NCI-H460 (cell line): ENCODE data around the gene RPS6KB1. TPM values are rescaled to one million over a fixed set of nuclear protein-coding genes. Genes with fewer than 3 reads are reported as not detected.
A peak's percentile ranks its signal among the peaks of the same experiment; 100 is the strongest.
"Not testable (repeated sequence)": the region's sequence is repeated elsewhere in the genome, so short reads cannot be mapped to it uniquely, and the experiment has no call there.

ENCODE experiments used
- DNase-seq: peaks from one replicate; pipeline ENCODE4 v3.0.0-alpha.2; 2016; ENCODE audit warnings: low read depth; ENCODE audit errors: extremely low read depth
- small RNA-seq, 2 experiments: library from RNA; depleted of rRNA; stranded (forward); fragments of <200 nt; gene quantifications; one replicate each; pipeline ENCODE3, GENCODE V24; 2014
- total RNA-seq: library from RNA; depleted of rRNA; stranded (reverse); fragments of >200 nt; shearing (Covaris generic); gene quantifications from 2 replicates; pipeline ENCODE4 v1.2.3, GENCODE V29; 2014; rRNA removed

RPS6KB1 gene
- total RNA-seq, 1 experiment from 2014 or later, result 27.7 TPM

DNA sequence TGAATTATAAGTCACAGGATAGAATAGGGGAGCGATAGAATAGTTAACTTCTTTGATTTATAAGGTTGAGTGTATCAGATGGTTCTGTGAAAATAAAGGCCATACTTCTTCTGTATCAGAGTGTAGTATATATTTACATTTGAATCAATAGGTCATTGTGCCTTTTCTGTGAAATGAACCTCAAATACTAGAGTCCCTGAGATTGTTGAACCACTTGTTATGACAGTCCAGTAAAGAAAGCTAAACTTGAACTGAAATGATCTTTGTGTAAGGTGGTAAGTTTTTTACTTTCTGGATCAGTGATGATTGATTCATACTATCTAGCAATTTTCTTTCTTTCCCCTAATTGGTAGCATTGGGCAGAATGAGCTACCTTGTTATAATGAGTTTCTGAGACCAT, 40.4 kb downstream of the RPS6KB1 start:
- DNase-seq, result not testable (repeated sequence)

DNA sequence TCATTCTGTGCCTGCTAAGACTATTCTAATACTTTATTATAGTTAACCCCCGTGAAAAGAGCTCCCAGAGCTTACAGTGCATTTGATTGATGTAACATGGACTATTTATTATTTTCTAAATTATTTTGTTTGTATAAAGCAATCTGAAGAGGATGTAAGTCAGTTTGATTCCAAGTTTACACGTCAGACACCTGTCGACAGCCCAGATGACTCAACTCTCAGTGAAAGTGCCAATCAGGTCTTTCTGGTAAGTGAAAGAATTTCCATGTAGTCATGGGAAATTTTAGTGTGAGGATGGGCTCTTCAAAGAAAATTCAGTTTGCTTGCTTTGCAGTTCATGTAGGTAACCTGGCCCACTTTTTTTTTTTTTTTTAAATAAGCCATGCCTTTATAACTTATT, 47.8 kb downstream of the RPS6KB1 start:
- not testable (repeated sequence) for DNase-seq

DNA sequence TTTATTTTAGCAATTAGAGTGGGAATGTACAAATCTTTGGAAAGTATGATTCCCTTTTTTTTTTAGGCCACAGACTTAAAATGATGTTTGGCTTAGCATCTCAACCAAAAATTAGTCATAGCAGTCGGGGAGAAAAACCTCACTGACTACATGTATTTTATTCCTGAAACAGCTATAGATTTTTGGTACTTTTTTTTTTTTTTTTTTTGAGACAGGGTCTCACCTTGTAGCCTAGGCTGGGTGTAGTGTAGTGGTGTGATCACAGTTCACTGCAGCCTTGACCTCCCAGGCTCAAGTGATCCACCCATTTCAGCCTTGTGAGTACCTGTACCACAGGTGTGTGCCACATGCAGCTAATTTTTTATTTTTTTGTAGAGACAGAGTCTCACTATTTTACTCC, 48.2 kb downstream of the RPS6KB1 start:
- DNase-seq, result no peak

DNA sequence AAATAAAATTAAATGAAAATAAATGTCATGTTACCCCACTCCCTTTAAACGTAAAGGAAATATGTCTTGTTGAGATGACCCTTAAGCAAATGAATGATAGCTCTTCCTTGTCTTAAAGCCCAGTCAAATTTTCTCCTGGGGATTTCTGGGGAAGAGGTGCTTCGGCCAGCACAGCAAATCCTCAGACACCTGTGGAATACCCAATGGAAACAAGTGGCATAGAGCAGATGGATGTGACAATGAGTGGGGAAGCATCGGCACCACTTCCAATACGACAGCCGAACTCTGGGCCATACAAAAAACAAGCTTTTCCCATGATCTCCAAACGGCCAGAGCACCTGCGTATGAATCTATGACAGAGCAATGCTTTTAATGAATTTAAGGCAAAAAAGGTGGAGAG, 53.5 kb downstream of the RPS6KB1 start:
- not testable (repeated sequence) for DNase-seq

DNA sequence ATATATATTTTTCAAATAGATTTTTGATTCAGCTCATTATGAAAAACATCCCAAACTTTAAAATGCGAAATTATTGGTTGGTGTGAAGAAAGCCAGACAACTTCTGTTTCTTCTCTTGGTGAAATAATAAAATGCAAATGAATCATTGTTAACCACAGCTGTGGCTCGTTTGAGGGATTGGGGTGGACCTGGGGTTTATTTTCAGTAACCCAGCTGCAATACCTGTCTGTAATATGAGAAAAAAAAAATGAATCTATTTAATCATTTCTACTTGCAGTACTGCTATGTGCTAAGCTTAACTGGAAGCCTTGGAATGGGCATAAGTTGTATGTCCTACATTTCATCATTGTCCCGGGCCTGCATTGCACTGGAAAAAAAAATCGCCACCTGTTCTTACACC, 54.4 kb downstream of the RPS6KB1 start:
- not testable (repeated sequence) for DNase-seq

DNA sequence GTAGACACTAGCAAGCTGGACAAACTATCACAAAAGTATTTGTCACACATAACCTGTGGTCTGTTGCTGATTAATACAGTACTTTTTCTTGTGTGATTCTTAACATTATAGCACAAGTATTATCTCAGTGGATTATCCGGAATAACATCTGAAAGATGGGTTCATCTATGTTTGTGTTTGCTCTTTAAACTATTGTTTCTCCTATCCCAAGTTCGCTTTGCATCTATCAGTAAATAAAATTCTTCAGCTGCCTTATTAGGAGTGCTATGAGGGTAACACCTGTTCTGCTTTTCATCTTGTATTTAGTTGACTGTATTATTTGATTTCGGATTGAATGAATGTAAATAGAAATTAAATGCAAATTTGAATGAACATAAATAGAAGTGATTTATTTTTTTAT, 57.1 kb downstream of the RPS6KB1 start:
- no peak for DNase-seq

DNA sequence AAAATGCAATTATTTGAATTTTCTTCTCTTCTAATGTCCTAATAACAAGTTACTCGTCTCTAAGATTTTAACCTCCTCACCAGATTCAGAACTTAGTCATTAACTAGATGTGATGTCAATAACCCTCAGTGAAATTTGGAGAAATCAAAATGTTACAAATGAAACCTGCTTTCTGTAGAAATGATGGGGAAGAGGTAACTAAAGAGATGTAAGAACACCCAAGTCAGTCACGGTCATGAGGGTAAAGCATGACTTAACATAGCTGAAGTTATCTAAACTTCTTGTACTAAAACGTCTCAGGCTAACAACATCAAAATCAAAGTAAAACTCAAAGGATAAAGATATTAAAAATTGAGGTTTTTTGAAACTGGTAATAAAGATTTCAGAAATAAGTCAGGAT, 61.9 kb downstream of the RPS6KB1 start:
- no peak for DNase-seq

DNA sequence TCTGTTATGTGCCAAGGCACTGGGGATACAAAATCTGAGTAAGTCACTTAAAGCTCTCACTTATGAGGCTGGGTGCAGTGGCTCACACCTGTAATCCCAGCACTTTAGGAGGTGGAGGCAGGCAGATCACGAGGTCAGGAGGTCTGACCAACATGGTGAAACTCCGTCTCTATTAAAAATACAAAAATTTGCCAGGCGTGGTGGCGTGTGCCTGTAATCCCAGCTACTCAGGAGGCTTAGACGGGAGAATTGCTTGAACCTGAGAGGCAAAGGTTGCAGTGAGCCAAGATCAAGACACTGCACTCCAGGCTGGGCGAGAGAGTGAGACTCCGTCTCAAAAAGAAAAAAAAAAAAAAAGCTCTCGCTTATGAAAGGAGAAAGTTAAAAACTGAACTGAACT, 66.7 kb downstream of the RPS6KB1 start:
- DNase-seq, result not testable (repeated sequence)

DNA sequence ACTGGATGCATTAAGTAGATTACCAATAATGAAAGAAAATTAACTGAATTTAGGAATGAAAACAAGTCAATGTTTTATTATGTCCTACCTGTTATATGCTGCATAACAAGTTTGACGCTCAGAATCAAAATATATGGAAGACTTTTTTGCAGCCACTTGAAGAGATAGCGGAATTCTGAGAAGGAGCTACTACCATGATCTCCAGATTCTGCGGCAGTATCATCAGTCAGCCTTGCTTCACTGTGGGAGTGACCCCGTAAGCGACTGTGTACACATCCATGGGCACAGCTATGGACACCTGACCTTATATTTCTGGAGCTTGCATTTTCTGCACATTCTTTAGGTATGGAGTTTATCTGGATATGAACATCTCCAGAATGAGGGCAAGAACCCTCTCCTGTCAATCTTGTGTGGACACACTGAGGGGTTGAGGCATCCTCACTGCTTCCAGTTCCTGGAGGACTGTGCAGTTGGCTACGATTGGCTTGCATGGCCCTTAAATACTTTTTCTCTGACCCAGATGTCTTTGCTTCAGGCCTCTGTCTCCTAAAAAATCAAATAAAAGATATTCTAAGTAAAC, 69.9 kb downstream of the RPS6KB1 start:
- no peak for DNase-seq

DNA sequence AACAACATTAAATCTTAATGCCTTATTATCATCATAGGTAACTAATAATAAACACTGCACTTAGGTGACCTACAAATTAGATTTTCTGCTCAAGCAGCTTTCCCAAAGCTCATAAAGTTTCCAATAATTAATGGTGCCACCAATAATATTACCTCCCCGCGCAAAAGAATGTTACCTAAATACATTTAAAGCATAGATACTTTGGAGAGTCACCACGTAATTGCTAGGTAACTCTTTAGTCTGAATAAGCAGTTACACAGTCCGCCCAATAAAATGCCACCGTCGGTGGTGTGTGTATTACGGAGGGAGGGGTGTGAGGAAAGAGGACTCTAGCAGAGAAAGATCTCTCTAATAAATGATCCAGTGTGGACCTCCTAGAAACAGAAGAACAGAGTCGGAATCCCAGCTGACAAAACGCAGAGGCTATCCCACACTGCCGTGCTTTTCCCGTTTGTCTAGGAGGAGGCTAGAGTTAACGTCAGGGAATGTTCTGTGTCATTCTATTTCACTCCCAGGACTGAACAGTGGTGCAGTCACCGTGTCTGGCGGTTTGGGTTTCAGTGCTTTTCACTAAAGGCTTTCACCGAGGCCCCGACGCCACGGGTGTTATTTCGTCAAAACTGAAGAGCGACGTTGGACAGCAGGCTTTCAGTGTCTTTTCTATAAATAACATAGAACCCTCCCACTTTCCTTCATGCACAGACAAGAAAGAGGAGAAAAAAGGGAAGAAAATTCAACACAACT, 71.0 kb downstream of the RPS6KB1 start:
- peak; percentile 31 for DNase-seq

DNA sequence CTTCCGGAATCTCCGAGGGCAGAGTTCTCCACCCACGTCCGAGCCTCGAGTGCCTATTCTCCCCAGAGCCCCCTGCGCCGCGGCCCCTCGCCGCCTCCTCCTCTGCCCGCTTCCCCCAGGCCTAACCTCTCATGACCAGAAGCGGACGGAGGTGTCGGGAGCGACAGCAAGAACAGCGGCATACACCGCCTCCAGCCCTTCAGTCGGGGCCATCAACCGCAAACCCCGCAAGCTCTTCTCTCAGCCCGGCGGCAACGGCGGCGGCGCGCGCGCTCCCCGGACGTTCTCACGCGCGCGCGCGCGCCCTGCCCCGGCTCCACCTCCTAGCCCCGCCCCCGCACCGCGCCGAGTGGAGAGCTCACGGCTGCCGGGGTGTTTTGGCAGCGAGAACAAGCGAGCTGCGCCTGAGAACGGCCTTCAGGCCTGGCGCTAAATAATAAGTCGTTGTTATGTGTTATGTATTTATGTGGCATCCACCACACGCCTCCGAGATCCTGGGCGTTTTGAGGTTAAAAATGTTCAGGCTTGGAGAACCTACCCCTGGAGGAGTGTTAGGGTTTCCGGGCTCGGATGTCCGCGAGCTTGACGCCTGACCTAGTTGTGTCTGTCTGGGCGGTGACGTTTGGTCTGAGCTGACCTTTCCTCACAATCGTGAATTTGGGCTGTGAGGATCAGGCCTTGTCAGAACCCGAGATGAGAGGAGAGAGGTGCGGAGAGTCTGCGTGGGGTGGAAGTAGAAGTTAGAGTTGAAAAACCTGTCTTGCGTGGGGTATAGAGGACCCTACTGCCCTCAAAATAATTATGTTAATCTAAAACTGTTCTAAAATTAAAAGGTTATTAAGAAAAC, 71.8 kb downstream of the RPS6KB1 start, which contains the start of gene RNFT1:
TSS of gene RNFT1 (minus strand) at position 259 of the 847 bp plus-strand sequence. CDS start at position 182, 77 bp downstream.
- DNase-seq, result peak; percentile 74

DNA sequence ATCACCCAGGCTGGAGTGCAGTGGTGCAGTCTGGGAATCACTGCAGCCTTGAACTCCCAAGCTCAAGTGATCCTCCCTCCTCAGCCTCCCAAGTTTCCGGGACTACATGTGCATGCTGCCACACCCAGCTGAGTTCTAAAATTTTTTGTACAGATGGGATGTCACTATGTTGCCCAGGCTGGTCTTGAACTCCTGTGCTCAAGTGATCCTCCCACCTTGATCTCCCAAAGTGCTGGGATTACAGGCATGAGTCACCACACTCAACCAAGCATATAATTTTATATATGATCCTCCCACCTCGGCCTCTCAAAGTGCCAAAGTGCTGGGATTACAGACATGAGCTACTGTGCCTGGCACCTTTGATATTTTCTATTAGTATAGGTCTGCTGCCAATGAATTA, 78.8 kb downstream of the RPS6KB1 start:
- not testable (repeated sequence) for DNase-seq

DNA sequence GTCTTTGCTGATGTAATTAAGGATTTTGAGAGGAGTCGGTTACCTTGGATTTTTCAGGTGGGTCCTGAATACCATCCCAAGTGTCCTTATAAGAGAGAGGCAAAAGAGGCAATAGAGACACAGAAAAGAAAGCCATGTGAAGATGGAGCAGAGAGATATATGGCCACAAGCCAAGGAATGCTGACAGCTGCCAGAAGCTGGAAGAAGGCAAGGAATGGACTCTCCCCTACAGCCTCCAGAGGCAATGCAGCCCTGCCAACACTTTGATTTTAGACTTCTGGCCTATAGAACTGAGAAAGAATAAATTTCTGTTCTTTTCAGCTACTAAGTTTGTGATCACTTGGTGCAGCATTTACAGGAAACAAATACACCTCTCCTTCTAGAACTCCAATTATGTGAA, 79.9 kb downstream of the RPS6KB1 start:
- no peak for DNase-seq

DNA sequence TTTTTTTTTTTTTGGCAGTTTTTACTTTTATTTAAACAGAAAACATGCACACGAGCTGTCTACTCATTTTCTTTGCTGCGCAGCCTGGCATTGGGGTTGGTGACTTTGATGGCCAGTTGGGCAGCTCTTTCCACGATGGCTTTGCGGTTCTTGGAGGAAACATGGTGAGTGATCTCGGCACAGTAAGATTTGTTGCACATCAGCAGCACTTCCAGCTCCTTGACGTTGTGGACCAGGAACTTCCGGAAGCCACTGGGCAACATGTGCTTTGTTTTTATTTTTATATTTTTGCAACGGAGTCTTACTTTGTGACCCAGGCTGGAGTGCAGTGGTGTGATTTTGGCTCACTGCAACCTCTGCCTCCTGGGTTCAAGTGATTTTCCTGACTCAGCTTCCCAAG, 80.6 kb downstream of the RPS6KB1 start:
- DNase-seq, result not testable (repeated sequence)

DNA sequence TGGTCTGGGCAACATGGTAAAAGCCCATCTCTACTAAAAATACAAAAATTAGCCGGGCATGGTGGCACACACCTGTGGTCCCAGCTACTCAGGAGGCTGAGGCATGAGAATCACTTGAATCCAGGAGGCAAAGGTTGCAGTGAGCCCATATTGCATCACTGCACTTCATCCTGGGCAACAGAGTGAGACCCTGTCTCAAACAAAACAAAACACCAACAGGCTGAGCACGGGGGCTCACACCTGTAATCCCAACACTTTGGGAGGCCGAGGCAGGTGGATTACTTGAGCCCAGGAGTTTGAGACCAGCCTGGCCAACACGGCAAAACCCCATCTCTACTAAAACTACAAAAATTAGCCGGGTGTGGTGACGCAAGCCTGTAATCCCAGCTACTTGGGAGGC, 82.2 kb downstream of the RPS6KB1 start:
- not testable (repeated sequence) for DNase-seq

DNA sequence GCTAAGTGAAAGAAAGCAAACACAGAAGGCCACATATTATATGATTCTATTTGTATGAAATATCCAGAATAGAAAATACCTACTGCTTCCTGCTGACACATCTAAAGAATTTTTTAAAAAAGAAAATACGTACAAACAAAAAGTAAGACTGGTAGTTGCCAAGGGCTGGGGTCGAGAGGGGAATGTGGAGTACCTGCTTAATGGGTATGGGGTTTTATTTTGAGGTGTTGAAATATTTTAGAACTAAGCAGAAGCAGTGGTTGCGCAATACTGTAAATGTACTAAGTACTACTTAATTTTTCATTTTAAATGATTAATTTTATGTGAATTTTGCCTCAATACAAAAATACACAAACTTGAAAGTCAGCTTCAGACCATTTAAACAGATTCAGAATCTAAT, 103.7 kb downstream of the RPS6KB1 start:
- DNase-seq, result not testable (repeated sequence)

Small RNA genes within 50 kb of the gene (small RNA-seq; reads per million reads assigned to genes)
- gene RNU6-450P (0 reads per million in 2 experiments), gene RPS29P21 (0 to 0.12 reads per million in 2 experiments)

Other genes starting within 250 kb of the RPS6KB1 start
- 45.5 and 54.9 TPM in 2 replicates for gene PTRH2, start 185.7 kb upstream of the RPS6KB1 start, total RNA-seq
- 118 and 133 TPM in 2 replicates for gene VMP1, start 185.5 kb upstream of the RPS6KB1 start, total RNA-seq
- 5.7 and 10.5 TPM in 2 replicates for gene TUBD1, start 178 bp upstream of the RPS6KB1 start, total RNA-seq
- gene RNFT1, start 71.6 kb downstream of the RPS6KB1 start, total RNA-seq, result 20.7 and 22.0 TPM in 2 replicates
- 21.1 and 23.7 TPM in 2 replicates for gene HEATR6, start 185.8 kb downstream of the RPS6KB1 start, total RNA-seq